Adrenal gland (tissue), 5 donors: Measurements from ENCODE around the gene NXN.

ENCODE experiments used
- CTCF ChIP-seq, 6 experiments: fragments of 450-650 bp in 4 of 6; fragments of 200-600 bp in 2 of 6; sonication (generic) in 1 of 6; IDR thresholded peaks; 1 replicate in 5 of 6; 2 replicates in 1 of 6; pipeline versions ENCODE4 v1.5.1 to v1.8.0; 2016 to 2021; ENCODE audit warnings: antibody characterized with exemption in 6 of 6, mild to moderate bottlenecking in 2 of 6, moderate library complexity in 1 of 6
- POLR2A ChIP-seq, 2 donors: fragments of 450-650 bp; IDR thresholded peaks; one replicate each; pipeline ENCODE4 v1.6.1; 2017; ENCODE audit warnings: antibody characterized with exemption in 2 of 2, mild to moderate bottlenecking in 2 of 2, moderate library complexity in 1 of 2
- donor health status: DM: no; HTN: no; CAD: no.

GRCh38 chr17:789160-789840, 190.3 kb downstream of the NXN start:
- TF ChIP-seq POLR2A (IDR thresholded peaks at IDR 0.05) (no peak), CTCF (IDR thresholded peaks at IDR 0.05) (no peak)
